ENCODE measurements around the gene DAPK1. TPM values are rescaled to one million over a fixed set of nuclear protein-coding genes. Genes with fewer than 3 reads are reported as not detected.

Gene DAPK1
- polyA plus RNA-seq, 1 of the 3 experiments (the other 2 are of a cell fraction), result 0.61 TPM

- no peak overlapping the region for H2AFZ ChIP-seq (ENCODE audit: low read depth)
- H3K36me3 ChIP-seq (replicated peaks in 1 of 2; ENCODE audit: control insufficient read depth in 1 of 2, insufficient read depth in 2 of 2, low read length in 1 of 2), result no peaks in the 10 kb centered on the region
- no peaks in the 10 kb centered on the region for H3K9me2 ChIP-seq
- no peak for DNase-seq
- no peaks in the 10 kb centered on the region for H4K20me1 ChIP-seq (ENCODE audit: insufficient read depth)
- WGBS (ENCODE audit: low lambda C conversion rate), result 86% methylated on average over 1 of the region's 1 CpG
- H3K27me3 ChIP-seq (ENCODE audit: insufficient read depth), result no peaks in the 10 kb centered on the region
- H3F3A ChIP-seq (replicated peaks; ENCODE audit: insufficient read depth), result no peaks in the 10 kb centered on the region
- H3K4me2 ChIP-seq, result no peak overlapping the region
- H3K27ac ChIP-seq (ENCODE audit: low read depth in 2 of 2, low read length in 1 of 2), result no peak overlapping the region
- POLR2A ChIA-PET, result no interaction called here
- no peaks in the 10 kb centered on the region for H3K79me2 ChIP-seq (ENCODE audit: insufficient read depth)
- CTCF ChIA-PET, result interaction anchor here (2.5 to 3.0 kb wide), 4 partner anchors 15 to 326 kb away, joined by 17 to 56 read pairs (median 20); no protein-coding TSS in a partner anchor
- TF ChIP-seq EZH2phosphoT487 (IDR thresholded peaks at IDR 0.05; ENCODE audit: borderline replicate concordance, low read depth), result no peak
- no peak for TF ChIP-seq GABPA (IDR thresholded peaks at IDR 0.05; ENCODE audit: low read depth)
- no peak for TF ChIP-seq POLR2AphosphoS5 (IDR thresholded peaks at IDR 0.05; ENCODE audit: low read depth, low read length)
- TF ChIP-seq JUND (IDR thresholded peaks at IDR 0.05), result no peak
- no peak for TF ChIP-seq FOXM1 (IDR thresholded peaks at IDR 0.05; ENCODE audit: low read depth)
- TF ChIP-seq GATA2 (CRISPR knock-in tag; IDR thresholded peaks at IDR 0.05), result no peak
- no peak for TF ChIP-seq TEAD4 (IDR thresholded peaks at IDR 0.05; ENCODE audit: borderline replicate concordance, insufficient read depth)
- TF ChIP-seq RCOR1 (IDR thresholded peaks at IDR 0.05; ENCODE audit: low read length), result no peak
- no peak for TF ChIP-seq FOSL2 (IDR thresholded peaks at IDR 0.05; ENCODE audit: borderline replicate concordance, low read depth)
- TF ChIP-seq ZBTB33 (IDR thresholded peaks at IDR 0.05; ENCODE audit: borderline replicate concordance, low read depth), result no peak
- no peak for TF ChIP-seq ELF1 (IDR thresholded peaks at IDR 0.05)
- TF ChIP-seq CTCF (IDR thresholded peaks at IDR 0.05), result no peak
- no peak for TF ChIP-seq RFX5 (IDR thresholded peaks at IDR 0.05; ENCODE audit: low read length)
- TF ChIP-seq RXRA (IDR thresholded peaks at IDR 0.05; ENCODE audit: borderline replicate concordance, low read depth), result no peak
- TF ChIP-seq SIN3A (IDR thresholded peaks at IDR 0.05; ENCODE audit: borderline replicate concordance, low read depth, low read length), result no peak
- TF ChIP-seq FOXJ3 (CRISPR knock-in tag; IDR thresholded peaks at IDR 0.05), result no peak
- no peak for TF ChIP-seq NFIC (IDR thresholded peaks at IDR 0.05; ENCODE audit: borderline replicate concordance)
- H3K4me3 ChIP-seq (ENCODE audit: low read depth in 2 of 2, low read length in 1 of 2), result no peak overlapping the region
- no peaks in the 10 kb centered on the region; a peak in 2 of 4 replicates for H3K4me1 ChIP-seq (ENCODE audit: control insufficient read depth in 1 of 2, insufficient read depth in 2 of 2, low read depth in 1 of 2, low read length in 1 of 2)
- no peak overlapping the region for H3K9ac ChIP-seq
- H3K9me3 ChIP-seq, result no peaks in the 10 kb centered on the region
These were observed 163.6 kb downstream of the DAPK1 start for GRCh38 chr9:87661241-87661640.

All from SK-N-SH (cell line).